ENCODE measurements around the gene CASP9.
"Not testable (repeated sequence)": the region's sequence is repeated elsewhere in the genome, so short reads cannot be mapped to it uniquely, and the experiment has no call there.

CASP9 gene

DNA sequence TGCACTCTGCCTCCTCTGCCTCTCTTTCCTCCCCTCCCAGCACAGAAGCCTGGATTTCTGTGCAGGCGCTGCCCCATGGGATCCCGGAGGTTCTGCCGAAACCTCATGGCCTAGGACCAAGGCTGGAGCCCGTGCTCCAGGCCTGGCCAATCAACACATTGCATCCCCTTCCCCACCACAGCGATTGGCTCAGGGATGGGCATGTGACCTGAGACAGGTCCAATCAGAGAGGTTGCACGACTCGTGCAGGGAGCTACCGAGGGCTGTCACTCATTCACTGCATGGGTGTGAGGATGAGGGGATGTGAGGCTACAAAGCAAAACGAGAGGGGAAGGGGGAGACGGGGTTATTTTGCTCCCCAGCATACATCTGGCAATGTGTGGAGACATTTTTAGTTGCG is 51.4 kb downstream of the CASP9 start:
- no peak for TF ChIP-seq CTCF (IDR thresholded peaks at IDR 0.05; ENCODE audit: low read depth, low read length)
- H3K36me3 ChIP-seq = no peaks in the 10 kb centered on the region
- H3K9me3 ChIP-seq = no peaks in the 10 kb centered on the region
- H3K4me3 ChIP-seq (ENCODE audit: low read depth, low read length) = no peak overlapping the region
- no peaks in the 10 kb centered on the region for H3K27me3 ChIP-seq
- no peak for DNase-seq
- no peaks in the 10 kb centered on the region for H3K4me1 ChIP-seq

DNA sequence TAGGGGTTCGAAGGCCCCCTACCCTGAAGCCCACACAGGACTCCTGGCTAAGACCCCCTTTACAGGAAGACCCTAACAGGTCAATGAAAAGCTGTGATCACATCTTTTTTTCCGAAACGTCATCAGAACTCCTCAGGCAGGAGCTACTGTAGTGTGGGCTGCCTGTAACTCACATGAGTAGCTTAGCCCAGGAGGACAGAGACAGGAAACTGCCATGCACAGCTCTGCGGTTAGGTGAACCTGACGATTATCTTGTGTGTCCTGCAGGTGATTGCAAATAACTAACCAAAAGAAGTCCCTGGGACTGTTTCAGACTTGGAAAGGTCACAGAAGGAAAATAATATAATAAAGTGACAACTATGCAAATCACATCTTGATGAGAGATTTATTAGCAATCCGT is 52.3 kb downstream of the CASP9 start:
- not testable (repeated sequence) for H3K4me3 ChIP-seq (ENCODE audit: low read depth, low read length); H3K4me1 ChIP-seq; H3K27me3 ChIP-seq; DNase-seq; H3K9me3 ChIP-seq; H3K36me3 ChIP-seq

GRCh38 chr1:15471067-15471466 is 52.9 kb downstream of the CASP9 start:
- not testable (repeated sequence) for H3K4me3 ChIP-seq (ENCODE audit: low read depth, low read length); H3K27me3 ChIP-seq; H3K4me1 ChIP-seq; H3K9me3 ChIP-seq; H3K36me3 ChIP-seq; DNase-seq

DNA sequence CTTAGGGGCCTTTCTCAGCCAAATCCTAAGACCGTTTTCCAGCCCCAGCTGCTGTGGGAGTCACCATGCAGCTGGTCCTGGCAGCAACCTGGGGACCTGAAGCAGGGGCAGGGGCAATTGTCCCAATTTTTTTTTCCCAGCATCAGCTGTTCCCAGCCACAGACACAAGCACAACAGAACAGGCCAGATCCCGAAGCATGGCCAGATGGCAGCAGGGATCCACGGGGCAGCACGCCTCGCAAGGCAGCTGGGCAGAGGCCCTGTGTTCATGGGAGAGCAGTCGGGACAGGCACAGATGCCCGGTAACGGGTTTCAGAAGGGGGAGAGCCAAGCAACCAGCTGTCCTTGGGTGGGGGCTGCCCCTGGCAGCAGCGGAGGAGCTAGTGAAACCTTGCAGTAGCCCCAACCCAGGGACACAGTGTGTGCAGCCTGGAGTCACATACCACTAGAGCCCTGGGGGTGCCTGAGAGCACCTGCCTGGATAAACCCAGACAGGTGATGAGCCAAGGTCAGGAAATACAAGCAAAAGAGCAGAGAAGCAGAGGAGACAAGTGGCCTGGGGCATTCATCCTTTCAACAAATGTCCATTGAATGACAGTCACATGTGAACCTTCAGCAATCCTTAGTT is 54.1 kb downstream of the CASP9 start:
- not testable (repeated sequence) for H3K4me1 ChIP-seq; H3K27me3 ChIP-seq; DNase-seq; H3K9me3 ChIP-seq; H3K4me3 ChIP-seq (ENCODE audit: low read depth, low read length); H3K36me3 ChIP-seq

DNA sequence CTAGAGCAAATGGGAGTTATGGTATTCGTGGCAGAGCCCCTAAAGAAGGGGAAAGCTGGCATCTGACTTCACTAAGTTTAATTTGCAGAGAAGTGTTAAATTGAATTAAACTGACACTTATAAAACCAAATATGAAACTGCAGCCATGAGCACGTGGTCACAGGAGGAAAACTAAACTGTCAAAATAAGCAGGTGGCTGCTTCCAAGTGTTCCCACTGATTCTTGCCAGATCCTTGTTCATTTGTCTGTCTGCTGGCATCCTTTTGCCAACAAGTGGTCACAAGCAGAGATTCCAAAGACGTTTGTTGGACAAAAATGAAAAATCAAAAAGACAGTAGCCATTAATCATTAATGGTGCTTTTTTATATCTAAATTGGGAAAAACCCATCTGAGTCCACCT is 54.7 kb downstream of the CASP9 start:
- H3K4me3 ChIP-seq (ENCODE audit: low read depth, low read length) = no peak overlapping the region
- no peak for DNase-seq
- no peaks in the 10 kb centered on the region for H3K36me3 ChIP-seq
- no peaks in the 10 kb centered on the region for H3K9me3 ChIP-seq
- H3K27me3 ChIP-seq = no peaks in the 10 kb centered on the region
- H3K4me1 ChIP-seq = no peaks in the 10 kb centered on the region
- no peak for TF ChIP-seq CTCF (IDR thresholded peaks at IDR 0.05; ENCODE audit: low read depth, low read length)

DNA sequence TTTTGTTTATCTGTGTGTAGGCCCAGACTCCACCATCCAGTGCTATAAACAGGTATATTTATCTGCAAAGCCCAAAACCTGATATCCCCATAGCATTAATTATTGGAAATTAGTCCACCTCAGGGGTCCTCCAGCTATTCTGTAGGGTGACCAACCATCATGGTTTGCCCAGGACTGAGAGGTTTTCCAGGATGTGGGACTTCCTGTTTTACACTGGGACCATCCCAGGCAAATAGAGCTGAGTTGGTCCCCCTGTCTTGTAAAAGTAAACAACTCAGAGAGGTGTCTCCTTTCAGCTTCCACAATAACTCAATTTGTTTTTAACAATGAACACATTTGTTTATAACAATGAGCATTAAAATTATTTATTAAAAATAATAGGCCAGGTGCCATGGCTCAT is 55.9 kb downstream of the CASP9 start:
- no peak overlapping the region for H3K4me3 ChIP-seq (ENCODE audit: low read depth, low read length)
- no peaks in the 10 kb centered on the region for H3K4me1 ChIP-seq
- H3K36me3 ChIP-seq = no peaks in the 10 kb centered on the region
- TF ChIP-seq CTCF (IDR thresholded peaks at IDR 0.05; ENCODE audit: low read depth, low read length) = no peak
- no peaks in the 10 kb centered on the region for H3K27me3 ChIP-seq
- no peak for DNase-seq
- H3K9me3 ChIP-seq = no peaks in the 10 kb centered on the region

GRCh38 chr1:15466955-15467625 is 56.9 kb downstream of the CASP9 start:
- not testable (repeated sequence) for DNase-seq; H3K4me3 ChIP-seq (ENCODE audit: low read depth, low read length); H3K27me3 ChIP-seq

DNA sequence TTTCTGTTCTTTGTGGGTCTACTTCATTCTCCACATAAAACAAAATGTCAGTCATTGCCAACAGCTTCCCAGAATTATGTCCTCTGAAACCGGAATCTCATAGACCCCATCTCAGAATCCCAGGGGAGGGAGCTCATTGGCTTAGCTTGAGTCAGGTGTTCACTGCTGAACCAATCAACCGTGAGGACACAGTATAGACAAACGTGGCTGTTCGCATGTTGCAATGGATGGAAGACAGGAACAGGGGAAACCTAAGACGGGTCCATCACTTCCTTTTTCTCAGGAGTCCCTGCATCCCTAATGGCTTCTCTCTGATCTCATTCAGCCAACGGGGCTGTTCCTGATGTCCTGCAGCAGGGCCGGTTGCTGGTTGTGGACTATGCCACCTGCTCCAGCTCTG is 58.3 kb downstream of the CASP9 start:
- no peak for DNase-seq
- no peak for TF ChIP-seq CTCF (IDR thresholded peaks at IDR 0.05; ENCODE audit: low read depth, low read length)
- H3K27me3 ChIP-seq = no peaks in the 10 kb centered on the region
- no peaks in the 10 kb centered on the region for H3K4me1 ChIP-seq
- H3K4me3 ChIP-seq (ENCODE audit: low read depth, low read length) = no peak overlapping the region
- no peaks in the 10 kb centered on the region for H3K9me3 ChIP-seq
- no peaks in the 10 kb centered on the region for H3K36me3 ChIP-seq

More at GRCh38 chr1:15466955-15467625, 56.9 kb downstream of the CASP9 start:
- not testable (repeated sequence) for H3K36me3 ChIP-seq, H3K4me1 ChIP-seq, H3K9me3 ChIP-seq

DNA sequence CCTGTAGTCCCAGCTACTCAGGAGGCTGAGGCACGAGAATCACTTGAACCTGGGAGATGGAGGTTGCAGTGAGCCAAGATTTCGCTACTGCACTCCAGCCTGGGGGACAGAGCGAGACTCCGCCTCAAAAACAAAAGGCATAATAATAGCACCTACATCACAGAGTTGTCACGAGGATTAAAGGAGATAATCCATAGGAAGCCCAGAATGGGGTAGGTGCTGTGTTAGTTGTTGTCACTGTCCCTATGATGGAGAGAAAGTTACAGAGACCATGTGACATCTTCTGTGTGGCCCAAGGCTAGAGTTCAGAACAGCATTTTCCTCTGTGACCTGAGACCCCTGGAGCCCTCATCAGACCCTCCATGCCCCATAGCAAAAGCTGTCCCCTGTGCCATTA is 60.1 kb downstream of the CASP9 start:
- not testable (repeated sequence) for H3K27me3 ChIP-seq; H3K4me3 ChIP-seq (ENCODE audit: low read depth, low read length); H3K36me3 ChIP-seq; H3K4me1 ChIP-seq; DNase-seq; H3K9me3 ChIP-seq

GRCh38 chr1:15463064-15463800 is 60.8 kb downstream of the CASP9 start:
- not testable (repeated sequence) for H3K27me3 ChIP-seq; DNase-seq; H3K9me3 ChIP-seq; H3K36me3 ChIP-seq; H3K4me1 ChIP-seq; H3K4me3 ChIP-seq (ENCODE audit: low read depth, low read length)

All from BE2C (cell line).